Endothelial cell of umbilical vein (primary cell): Measurements from ENCODE around the gene FRMD5.

ENCODE experiments used
- EZH2 ChIP-seq: IDR thresholded peaks from 2 replicates; pipeline ENCODE4 v1.6.1; 2012; ENCODE audit warnings: borderline replicate concordance, low read depth, mild to moderate bottlenecking, moderate library complexity, low read length, inconsistent platforms; ENCODE audit not compliant: severe bottlenecking
- POLR2A ChIP-seq: IDR thresholded peaks from 2 replicates; pipeline ENCODE4 v1.6.1; 2012; ENCODE audit warnings: low read depth, mild to moderate bottlenecking, control low read depth, low read length
- POLR2AphosphoS5 ChIP-seq: IDR thresholded peaks from 2 replicates; pipeline ENCODE4 v1.6.1; 2012; ENCODE audit warnings: low read depth, mild to moderate bottlenecking, control low read depth, low read length, moderate library complexity; ENCODE audit not compliant: insufficient read depth
- TF ChIP-seq, protein P1 (sequence below), 2 donors: IDR thresholded peaks; 1 replicate in 1 of 2; 2 replicates in 1 of 2; pipeline ENCODE4 v1.5.1; 2011; ENCODE audit warnings: low read length in 2 of 2, mild to moderate bottlenecking in 2 of 2, moderate library complexity in 2 of 2, control low read depth in 1 of 2, inconsistent platforms in 1 of 2, low read depth in 1 of 2; ENCODE audit not compliant: insufficient read depth in 1 of 2; ENCODE audit errors: extremely low read depth in 1 of 2

DNA sequence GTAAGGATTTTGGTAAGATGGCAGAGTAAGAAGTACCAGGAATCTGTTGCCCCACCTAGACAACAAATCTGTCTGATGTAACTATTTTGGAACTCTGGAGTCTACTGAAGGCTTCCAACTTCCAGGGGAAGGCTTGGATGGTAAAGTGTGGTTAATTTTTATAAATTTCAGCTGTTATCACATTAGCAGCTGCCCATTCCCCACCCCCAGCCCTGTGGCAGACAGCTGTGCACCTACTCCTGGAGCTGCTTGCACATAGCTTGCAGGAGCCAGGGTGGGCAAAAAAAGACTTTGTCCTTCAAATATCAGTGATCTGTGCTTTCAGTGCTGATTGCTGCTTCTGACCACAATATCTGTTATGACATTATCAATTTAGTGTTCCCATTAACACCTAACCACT is 47.4 kb downstream of the FRMD5 start:
- TF ChIP-seq POLR2AphosphoS5 (no peak), POLR2A (no peak), EZH2 (no peak)
- TF ChIP-seq, protein P1, sequence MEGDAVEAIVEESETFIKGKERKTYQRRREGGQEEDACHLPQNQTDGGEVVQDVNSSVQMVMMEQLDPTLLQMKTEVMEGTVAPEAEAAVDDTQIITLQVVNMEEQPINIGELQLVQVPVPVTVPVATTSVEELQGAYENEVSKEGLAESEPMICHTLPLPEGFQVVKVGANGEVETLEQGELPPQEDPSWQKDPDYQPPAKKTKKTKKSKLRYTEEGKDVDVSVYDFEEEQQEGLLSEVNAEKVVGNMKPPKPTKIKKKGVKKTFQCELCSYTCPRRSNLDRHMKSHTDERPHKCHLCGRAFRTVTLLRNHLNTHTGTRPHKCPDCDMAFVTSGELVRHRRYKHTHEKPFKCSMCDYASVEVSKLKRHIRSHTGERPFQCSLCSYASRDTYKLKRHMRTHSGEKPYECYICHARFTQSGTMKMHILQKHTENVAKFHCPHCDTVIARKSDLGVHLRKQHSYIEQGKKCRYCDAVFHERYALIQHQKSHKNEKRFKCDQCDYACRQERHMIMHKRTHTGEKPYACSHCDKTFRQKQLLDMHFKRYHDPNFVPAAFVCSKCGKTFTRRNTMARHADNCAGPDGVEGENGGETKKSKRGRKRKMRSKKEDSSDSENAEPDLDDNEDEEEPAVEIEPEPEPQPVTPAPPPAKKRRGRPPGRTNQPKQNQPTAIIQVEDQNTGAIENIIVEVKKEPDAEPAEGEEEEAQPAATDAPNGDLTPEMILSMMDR (IDR thresholded peaks at IDR 0.05; ENCODE audit: extremely low read depth in 1 of 2, insufficient read depth in 1 of 2, low read depth in 1 of 2, low read length in 2 of 2), result no peak
